Ovary (tissue), 9 donors: ENCODE results near the gene BMERB1. TPM values are rescaled to one million over a fixed set of nuclear protein-coding genes. Genes with fewer than 3 reads are reported as not detected.
A peak's percentile ranks its signal among the peaks of the same experiment; 100 is the strongest.

Experiments used
- DNase-seq, 5 donors: peaks; one replicate each; pipeline ENCODE4 v3.0.0-alpha.2; 2019 to 2020
- H3K27ac ChIP-seq, 2 donors: fragments of 200-600 bp; one replicate each; pipeline versions ENCODE4 v1.5.1 to v1.8.0; 2019 to 2022
- H3K27me3 ChIP-seq: fragments of 200-600 bp; one replicate; pipeline ENCODE4 v1.8.0; 2022
- H3K36me3 ChIP-seq: fragments of 200-600 bp; sonication (generic); one replicate; pipeline ENCODE4 v1.5.1; 2019
- H3K4me1 ChIP-seq: one replicate; pipeline ENCODE4 v1.8.1; 2013; ENCODE audit warnings: mild to moderate bottlenecking, moderate library complexity; ENCODE audit not compliant: insufficient read depth
- H3K4me3 ChIP-seq: fragments of 200-600 bp; sonication (generic); one replicate; pipeline ENCODE4 v1.5.1; 2017
- H3K9me3 ChIP-seq, 2 donors: fragments of 200-600 bp in 1 of 2; sonication (generic) in 1 of 2; one replicate each; pipeline versions ENCODE4 v1.5.1 to v1.8.1; 2013 to 2019; ENCODE audit warnings: mild to moderate bottlenecking in 1 of 2, moderate library complexity in 1 of 2
- CTCF ChIP-seq, 3 donors: fragments of 450-650 bp in 2 of 3; fragments of 200-600 bp in 1 of 3; IDR thresholded peaks; one replicate each; pipeline versions ENCODE4 v1.5.1 to v1.8.0; 2016 to 2022; ENCODE audit warnings: antibody characterized with exemption in 3 of 3, mild to moderate bottlenecking in 1 of 3
- EP300 ChIP-seq: sonication (generic); formaldehyde crosslinking; IDR thresholded peaks from one replicate; pipeline ENCODE4 v1.6.1; 2017; ENCODE audit warnings: antibody characterized with exemption
- POLR2A ChIP-seq: fragments of 450-650 bp; IDR thresholded peaks from one replicate; pipeline ENCODE4 v1.6.1; 2017; ENCODE audit warnings: antibody characterized with exemption, mild to moderate bottlenecking, moderate library complexity
- WGBS, 3 donors: extraction: QIAGEN DNeasy Blood & Tissue Kit in 1 of 3; methylation state at CpG; one replicate each; pipeline versions ENCODE4 v1.1.5 to v1.1.7; 2013 to 2017; 5-methylcytosine and 5-hydroxymethylcytosine counted together
- intact Hi-C, 4 donors: fragments of 100-400 bp; cut with DNase I; formaldehyde crosslinking; loops; one replicate each; pipeline versions ENCODE4 v1.11.0 to v1.15.1; 2022 to 2023
- polyA plus RNA-seq, 2 donors: library from polyadenylated mRNA; stranded (reverse); fragments of 200-250 nt in 1 of 2; fragments of 350-450 nt in 1 of 2; fragmentation: Illumina TruSeq in 1 of 2; extraction: RNeasy Lipid Tissue Mini Kit (QIAGEN cat#74804) in 1 of 2; gene quantifications; one replicate each; pipeline ENCODE4 v1.2.3, GENCODE V29; 2013 to 2014
- total RNA-seq, 7 donors: library from RNA; depleted of rRNA in 2 of 7; stranded (reverse); fragments of >200 nt in 2 of 7; fragmentation: NEBNext Ultra II Directional in 3 of 7; extraction: Animal tissue kit (Norgen Biotek cat#: 25700) in 3 of 7; gene quantifications; one replicate each; pipeline versions ENCODE4 v1.1.0 to v1.2.4, GENCODE V29; 2016 to 2023
- donor health status: DM: no; HTN: no; CAD: no; lungs with moderate emphysema.
- donor health status: DM: no; HTN: no; CAD: no.
- donor health status: Bipolar disorder and iron deficiency.
- donor health status: DM: yes; HTN: yes; CAD: no.
- donor health status: DM: no; HTN: no; CAD: no.
- donor health status: DM: yes; HTN: yes; CAD: no.

The BMERB1 gene
- total and polyA plus RNA-seq, 9 donors: 22.6 to 77.5 (median 65.2) TPM

GRCh38 chr16:15490123-15490711, 55.8 kb downstream of the BMERB1 start:
- no peak for DNase-seq
- WGBS, 3 donors: 94 to 97% (median 95%) methylated on average over 5 of the region's 5 CpGs
- H3K9me3 ChIP-seq: no peaks in the 10 kb centered on the region
- no peak overlapping the region for H3K4me3 ChIP-seq
- no peak for TF ChIP-seq CTCF (IDR thresholded peaks at IDR 0.05)
- no peak for TF ChIP-seq EP300
- no peak for TF ChIP-seq POLR2A
- intact Hi-C loops: no loop called here
- H3K27me3 ChIP-seq: no peaks in the 10 kb centered on the region
- H3K4me1 ChIP-seq: peaks cover 7% of the 10 kb centered on the region
- no peaks in the 10 kb centered on the region for H3K36me3 ChIP-seq
- peak overlapping the region in 1 of 2 donors; percentile 31 for H3K27ac ChIP-seq

- H3K4me1 ChIP-seq: peaks cover 7% of the 10 kb centered on the region
- WGBS, 3 donors: 92 to 97% (median 93%) methylated on average over 4 of the region's 4 CpGs
- H3K36me3 ChIP-seq: no peaks in the 10 kb centered on the region
- no peak for DNase-seq
- intact Hi-C loops: no loop called here
- no peaks in the 10 kb centered on the region for H3K9me3 ChIP-seq
- no peak overlapping the region for H3K27ac ChIP-seq
- TF ChIP-seq CTCF (IDR thresholded peaks at IDR 0.05) (no peak), POLR2A (no peak), EP300 (no peak)
- H3K27me3 ChIP-seq: no peaks in the 10 kb centered on the region
- H3K4me3 ChIP-seq: no peak overlapping the region
These were observed 57.0 kb downstream of the BMERB1 start for GRCh38 chr16:15491411-15491810.

GRCh38 chr16:15492091-15492740, 57.8 kb downstream of the BMERB1 start:
- no peaks in the 10 kb centered on the region for H3K9me3 ChIP-seq
- WGBS, 3 donors: 73 to 79% (median 78%) methylated on average over 8 of the region's 8 CpGs
- H3K27me3 ChIP-seq: no peaks in the 10 kb centered on the region
- no peaks in the 10 kb centered on the region for H3K36me3 ChIP-seq
- no peak overlapping the region for H3K4me3 ChIP-seq
- TF ChIP-seq POLR2A (no peak), EP300 (no peak), CTCF (IDR thresholded peaks at IDR 0.05) (no peak)
- no peak for DNase-seq
- H3K27ac ChIP-seq: no peak overlapping the region
- peaks cover 7% of the 10 kb centered on the region for H3K4me1 ChIP-seq
- intact Hi-C loops: no loop called here

- no peak for DNase-seq
- 23 to 26% (median 24%) methylated on average over 9 of the region's 9 CpGs for WGBS, 3 donors
- no peak overlapping the region for H3K4me3 ChIP-seq
- intact Hi-C loops: no loop called here
- no peak overlapping the region for H3K27ac ChIP-seq
- no peaks in the 10 kb centered on the region for H3K36me3 ChIP-seq
- no peaks in the 10 kb centered on the region for H3K9me3 ChIP-seq
- H3K27me3 ChIP-seq: no peaks in the 10 kb centered on the region
- TF ChIP-seq CTCF (IDR thresholded peaks at IDR 0.05) (no peak), POLR2A (no peak), EP300 (no peak)
- H3K4me1 ChIP-seq: peaks cover 5% of the 10 kb centered on the region
These were observed 59.2 kb downstream of the BMERB1 start for GRCh38 chr16:15493466-15494180.
